Rectal smooth muscle tissue (tissue), 1 donor: ENCODE data around the gene POTEI.
A peak's percentile ranks its signal among the peaks of the same experiment; 100 is the strongest.
"Not testable (repeated sequence)": the region's sequence is repeated elsewhere in the genome, so short reads cannot be mapped to it uniquely, and the experiment has no call there.

Experiments used
- H3K27ac ChIP-seq: one replicate; pipeline ENCODE4 v1.7.0; 2013; ENCODE audit warnings: low read depth, low read length, inconsistent platforms
- H3K27me3 ChIP-seq: one replicate; pipeline ENCODE4 v1.7.0; 2013; ENCODE audit warnings: low read length; ENCODE audit not compliant: control insufficient read depth, insufficient read depth
- H3K36me3 ChIP-seq: one replicate; pipeline ENCODE4 v1.7.0; 2013; ENCODE audit warnings: low read length; ENCODE audit not compliant: control insufficient read depth, insufficient read depth
- H3K4me1 ChIP-seq: one replicate; pipeline ENCODE4 v1.7.0; 2013; ENCODE audit warnings: low read length; ENCODE audit not compliant: control insufficient read depth, insufficient read depth
- H3K4me3 ChIP-seq: one replicate; pipeline ENCODE4 v1.7.0; 2013; ENCODE audit warnings: low read length
- H3K9ac ChIP-seq: one replicate; pipeline ENCODE4 v1.7.0; 2013; ENCODE audit warnings: low read length

POTEI gene

DNA sequence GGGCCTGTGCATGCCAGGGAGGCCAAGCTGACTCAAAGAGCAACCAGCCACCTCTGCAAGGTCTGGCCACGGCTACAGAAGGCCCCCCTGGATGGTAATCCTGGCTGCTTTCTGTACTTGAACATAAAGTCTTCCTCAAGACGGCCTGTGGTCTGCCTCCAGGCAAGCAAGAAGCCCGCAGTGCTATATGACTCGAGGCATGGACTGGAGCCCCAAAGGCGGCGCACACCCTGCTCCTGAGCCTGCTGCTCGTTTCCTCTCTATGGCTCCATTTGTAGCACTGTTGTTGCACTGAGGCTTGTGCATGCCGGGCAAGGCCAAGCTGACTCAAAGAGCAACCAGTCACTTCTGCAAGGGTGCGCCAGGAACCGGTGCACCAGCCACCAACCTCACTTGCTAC is 57.3 kb downstream of the POTEI start:
- H3K9ac ChIP-seq, H3K36me3 ChIP-seq, H3K4me1 ChIP-seq, H3K27ac ChIP-seq, H3K27me3 ChIP-seq, H3K4me3 ChIP-seq: not testable (repeated sequence)

DNA sequence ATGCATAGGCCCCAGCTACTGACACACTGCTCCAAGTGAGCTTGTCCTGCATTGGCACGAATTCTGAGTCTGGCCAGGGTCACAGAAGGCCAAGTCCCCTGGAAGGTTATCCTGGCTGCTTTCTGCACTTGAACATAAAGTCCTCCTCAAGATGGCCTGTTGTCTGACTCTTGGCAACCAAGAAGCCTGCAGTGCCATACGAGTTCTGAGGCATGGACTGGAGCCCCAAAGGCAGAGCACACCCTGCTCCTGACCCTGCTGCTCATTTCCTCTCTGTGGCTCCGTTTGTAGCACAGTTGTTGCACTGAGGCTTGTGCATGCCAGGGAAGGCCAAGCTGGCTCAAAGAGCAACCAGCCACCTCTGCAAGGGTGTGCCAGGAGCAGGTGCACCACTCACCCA is 57.9 kb downstream of the POTEI start:
- not testable (repeated sequence) for H3K27me3 ChIP-seq, H3K36me3 ChIP-seq, H3K27ac ChIP-seq, H3K4me3 ChIP-seq, H3K4me1 ChIP-seq, H3K9ac ChIP-seq

DNA sequence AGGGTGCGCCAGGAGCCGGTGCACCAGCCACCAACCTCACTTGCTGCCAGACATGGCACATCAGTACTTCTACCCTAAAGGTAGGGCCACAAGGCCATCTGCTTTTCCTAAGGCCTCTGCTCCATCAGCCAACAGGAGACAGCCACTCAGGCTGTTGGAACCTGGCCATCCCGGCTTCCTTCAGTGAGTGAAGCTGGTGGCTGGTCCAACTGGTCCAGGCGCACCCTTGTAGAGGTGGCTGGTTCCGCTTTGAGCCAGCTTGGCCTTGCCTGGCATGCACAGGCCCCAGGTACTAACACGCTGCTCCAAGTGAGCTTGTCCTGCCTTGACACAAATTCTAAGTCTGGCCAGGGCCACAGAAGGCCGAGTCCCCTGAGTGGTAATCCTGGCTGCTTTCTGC is 58.8 kb downstream of the POTEI start:
- not testable (repeated sequence) for H3K36me3 ChIP-seq, H3K9ac ChIP-seq, H3K27me3 ChIP-seq, H3K4me3 ChIP-seq, H3K4me1 ChIP-seq, H3K27ac ChIP-seq

- not testable (repeated sequence) for H3K27me3 ChIP-seq, H3K9ac ChIP-seq, H3K27ac ChIP-seq, H3K4me1 ChIP-seq, H3K36me3 ChIP-seq
- H3K4me3 ChIP-seq, result peak overlapping the region; percentile 48
Observed at GRCh38 chr2:130427631-130428030, 81.5 kb downstream of the POTEI start.

DNA sequence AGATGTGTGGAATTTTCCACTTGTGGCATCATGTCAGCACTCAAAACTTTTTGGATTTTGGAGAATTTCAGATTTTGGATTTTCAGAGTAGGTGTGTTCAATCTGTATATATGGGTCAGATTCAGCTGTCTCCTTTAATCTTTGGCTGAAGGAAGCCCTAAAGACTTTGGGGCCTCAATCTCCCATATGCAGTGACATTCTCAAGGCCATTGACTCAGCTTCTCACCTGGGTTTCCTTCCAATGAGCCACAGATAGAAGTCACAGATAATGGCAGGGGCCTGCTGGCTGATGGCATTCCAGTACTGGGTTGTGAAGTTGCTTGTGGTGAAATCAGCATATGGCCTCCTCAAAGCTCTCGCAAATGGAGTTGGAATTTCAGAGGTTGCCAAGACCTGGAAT is 90.3 kb downstream of the POTEI start:
- H3K4me3 ChIP-seq, H3K27ac ChIP-seq, H3K36me3 ChIP-seq, H3K9ac ChIP-seq, H3K4me1 ChIP-seq, H3K27me3 ChIP-seq: not testable (repeated sequence)

GRCh38 chr2:130416693-130417092 is 92.4 kb downstream of the POTEI start:
- not testable (repeated sequence) for H3K27me3 ChIP-seq, H3K9ac ChIP-seq, H3K4me1 ChIP-seq, H3K4me3 ChIP-seq, H3K36me3 ChIP-seq, H3K27ac ChIP-seq
